SK-N-SH treated with all-trans-retinoic acid at 6 μM for 48 hours (cell line): ENCODE data around the gene ATL1.
"Not testable (repeated sequence)": the region's sequence is repeated elsewhere in the genome, so short reads cannot be mapped to it uniquely, and the experiment has no call there.

ENCODE experiments used
- ATAC-seq: fragments of 200-7000 bp; cut with Tn5 transposase; 3 replicates; pipeline ENCODE4 v1.9.1; 2020; ENCODE audit warnings: mild to moderate bottlenecking, moderate library complexity
- ARNTL ChIP-seq: fragments of 450-650 bp; formaldehyde crosslinking; IDR thresholded peaks from 2 replicates; pipeline ENCODE4 v1.5.0; 2020; ENCODE audit warnings: low read depth, mild to moderate bottlenecking, moderate library complexity, borderline replicate concordance
- BACH2 ChIP-seq: fragments of 250-450 bp; sonication (Bioruptor Pico); IDR thresholded peaks from 2 replicates; pipeline ENCODE4 v1.9.0; 2021; ENCODE audit warnings: mild to moderate bottlenecking, borderline replicate concordance
- CSDC2 ChIP-seq: fragments of 250-450 bp; sonication (Bioruptor Pico); IDR thresholded peaks from 2 replicates; pipeline ENCODE4 v1.5.0; 2020; ENCODE audit warnings: mild to moderate bottlenecking, moderate library complexity
- ESRRG ChIP-seq: fragments of 250-450 bp; sonication (Bioruptor Pico); IDR thresholded peaks from 2 replicates; pipeline ENCODE4 v1.6.1; 2021; ENCODE audit warnings: mild to moderate bottlenecking
- GLIS3 ChIP-seq: fragments of 250-450 bp; sonication (Bioruptor Pico); IDR thresholded peaks from 2 replicates; pipeline ENCODE4 v1.5.0; 2020; ENCODE audit warnings: mild to moderate bottlenecking, moderate library complexity
- ISL1 ChIP-seq: fragments of 250-450 bp; sonication (Bioruptor Pico); IDR thresholded peaks from 2 replicates; pipeline ENCODE4 v2.1.2; 2022; ENCODE audit warnings: mild to moderate bottlenecking, moderate library complexity
- OSR1 ChIP-seq: fragments of 250-450 bp; sonication (Bioruptor Pico); IDR thresholded peaks from 2 replicates; pipeline ENCODE4 v1.8.0; 2022; ENCODE audit warnings: moderate library complexity, mild to moderate bottlenecking, inconsistent platforms
- PPARA ChIP-seq: fragments of 250-450 bp; sonication (Bioruptor Pico); IDR thresholded peaks from 2 replicates; pipeline ENCODE4 v1.5.0; 2020; ENCODE audit warnings: mild to moderate bottlenecking, borderline replicate concordance
- RARB ChIP-seq: fragments of 250-450 bp; sonication (Bioruptor Pico); IDR thresholded peaks from 2 replicates; pipeline ENCODE4 v1.8.0; 2021; ENCODE audit warnings: mild to moderate bottlenecking, moderate library complexity
- SNAI2 ChIP-seq: fragments of 250-450 bp; sonication (Bioruptor Pico); IDR thresholded peaks from 2 replicates; pipeline ENCODE4 v1.5.0; 2020; ENCODE audit warnings: mild to moderate bottlenecking, moderate library complexity
- TCF4 ChIP-seq: fragments of 250-450 bp; sonication (Bioruptor Pico); IDR thresholded peaks from 2 replicates; pipeline ENCODE4 v1.8.0; 2021; ENCODE audit warnings: mild to moderate bottlenecking, moderate library complexity, borderline replicate concordance
- TOX ChIP-seq: fragments of 250-450 bp; sonication (Bioruptor Pico); IDR thresholded peaks from 2 replicates; pipeline ENCODE4 v1.8.0; 2021; ENCODE audit warnings: mild to moderate bottlenecking, moderate library complexity, borderline replicate concordance
- ZC3H10 ChIP-seq: fragments of 250-450 bp; sonication (Bioruptor Pico); IDR thresholded peaks from 2 replicates; pipeline ENCODE4 v1.5.1; 2021; ENCODE audit warnings: mild to moderate bottlenecking, moderate library complexity
- ZFP30 ChIP-seq: fragments of 450-650 bp; formaldehyde crosslinking; IDR thresholded peaks from 2 replicates; pipeline ENCODE4 v1.5.0; 2022; ENCODE audit warnings: mild to moderate bottlenecking, moderate library complexity
- ZNF565 ChIP-seq: fragments of 450-650 bp; formaldehyde crosslinking; conservative IDR thresholded peaks from 2 replicates; pipeline ENCODE4 v1.5.0; 2020; ENCODE audit warnings: low read depth, mild to moderate bottlenecking, moderate library complexity
- ZNF70 ChIP-seq: fragments of 450-650 bp; formaldehyde crosslinking; IDR thresholded peaks from 2 replicates; pipeline ENCODE4 v1.5.0; 2020; ENCODE audit warnings: mild to moderate bottlenecking, moderate library complexity
- TF ChIP-seq, protein P1 (sequence below): fragments of 250-450 bp; sonication (Bioruptor Pico); IDR thresholded peaks from 2 replicates; pipeline ENCODE4 v1.5.1; 2020; ENCODE audit warnings: low read depth, mild to moderate bottlenecking, moderate library complexity
- TF ChIP-seq, protein P2 (sequence below): fragments of 250-450 bp; sonication (Bioruptor Pico); IDR thresholded peaks from 2 replicates; pipeline ENCODE4 v1.8.0; 2021; ENCODE audit warnings: low read depth, mild to moderate bottlenecking, moderate library complexity, borderline replicate concordance
- TF ChIP-seq, protein P3 (sequence below): fragments of 250-450 bp; sonication (Bioruptor Pico); IDR thresholded peaks from 2 replicates; pipeline ENCODE4 v1.8.0; 2020; ENCODE audit warnings: mild to moderate bottlenecking, moderate library complexity, borderline replicate concordance
- TF ChIP-seq, protein P4 (sequence below): fragments of 250-450 bp; sonication (Bioruptor Pico); IDR thresholded peaks from 2 replicates; pipeline ENCODE4 v1.5.1; 2021; ENCODE audit warnings: mild to moderate bottlenecking, moderate library complexity

ATL1 gene

DNA sequence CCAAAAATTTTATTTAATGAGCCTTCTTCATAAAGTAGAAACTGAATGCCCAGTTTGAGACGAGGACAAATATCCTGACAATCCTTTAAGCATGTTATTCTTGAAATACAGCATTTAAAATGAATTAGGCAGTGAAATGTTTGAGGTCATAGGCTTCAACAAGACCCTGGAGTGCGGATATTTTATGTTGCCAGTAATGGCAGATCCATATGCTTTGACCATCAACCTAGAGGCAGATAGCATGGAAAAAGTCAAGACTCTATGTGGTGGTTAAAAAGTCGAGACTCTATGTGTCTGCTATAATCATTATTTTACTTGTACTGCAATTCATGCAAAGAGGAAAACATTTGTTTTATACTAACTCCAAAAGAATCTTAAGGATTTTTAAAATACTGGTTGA lies 25.5 kb upstream of the ATL1 start:
- no peak for ATAC-seq
- TF ChIP-seq ZNF70 (no peak), PPARA (no peak), SNAI2 (no peak), BACH2 (CRISPR knock-in tag) (no peak), TCF4 (CRISPR knock-in tag) (no peak), TOX (CRISPR knock-in tag) (no peak), ZNF565 (CRISPR knock-in tag) (no peak), ZFP30 (CRISPR knock-in tag) (no peak), ARNTL (CRISPR knock-in tag) (no peak), ISL1 (CRISPR knock-in tag) (no peak)
- TF ChIP-seq, protein P1, sequence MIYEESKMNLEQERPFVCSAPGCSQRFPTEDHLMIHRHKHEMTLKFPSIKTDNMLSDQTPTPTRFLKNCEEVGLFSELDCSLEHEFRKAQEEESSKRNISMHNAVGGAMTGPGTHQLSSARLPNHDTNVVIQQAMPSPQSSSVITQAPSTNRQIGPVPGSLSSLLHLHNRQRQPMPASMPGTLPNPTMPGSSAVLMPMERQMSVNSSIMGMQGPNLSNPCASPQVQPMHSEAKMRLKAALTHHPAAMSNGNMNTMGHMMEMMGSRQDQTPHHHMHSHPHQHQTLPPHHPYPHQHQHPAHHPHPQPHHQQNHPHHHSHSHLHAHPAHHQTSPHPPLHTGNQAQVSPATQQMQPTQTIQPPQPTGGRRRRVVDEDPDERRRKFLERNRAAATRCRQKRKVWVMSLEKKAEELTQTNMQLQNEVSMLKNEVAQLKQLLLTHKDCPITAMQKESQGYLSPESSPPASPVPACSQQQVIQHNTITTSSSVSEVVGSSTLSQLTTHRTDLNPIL (CRISPR knock-in tag), result no peak
- TF ChIP-seq, protein P2, sequence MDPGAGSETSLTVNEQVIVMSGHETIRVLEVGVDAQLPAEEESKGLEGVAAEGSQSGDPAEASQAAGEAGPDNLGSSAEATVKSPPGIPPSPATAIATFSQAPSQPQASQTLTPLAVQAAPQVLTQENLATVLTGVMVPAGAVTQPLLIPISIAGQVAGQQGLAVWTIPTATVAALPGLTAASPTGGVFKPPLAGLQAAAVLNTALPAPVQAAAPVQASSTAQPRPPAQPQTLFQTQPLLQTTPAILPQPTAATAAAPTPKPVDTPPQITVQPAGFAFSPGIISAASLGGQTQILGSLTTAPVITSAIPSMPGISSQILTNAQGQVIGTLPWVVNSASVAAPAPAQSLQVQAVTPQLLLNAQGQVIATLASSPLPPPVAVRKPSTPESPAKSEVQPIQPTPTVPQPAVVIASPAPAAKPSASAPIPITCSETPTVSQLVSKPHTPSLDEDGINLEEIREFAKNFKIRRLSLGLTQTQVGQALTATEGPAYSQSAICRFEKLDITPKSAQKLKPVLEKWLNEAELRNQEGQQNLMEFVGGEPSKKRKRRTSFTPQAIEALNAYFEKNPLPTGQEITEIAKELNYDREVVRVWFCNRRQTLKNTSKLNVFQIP, result no peak
- TF ChIP-seq, protein P3, sequence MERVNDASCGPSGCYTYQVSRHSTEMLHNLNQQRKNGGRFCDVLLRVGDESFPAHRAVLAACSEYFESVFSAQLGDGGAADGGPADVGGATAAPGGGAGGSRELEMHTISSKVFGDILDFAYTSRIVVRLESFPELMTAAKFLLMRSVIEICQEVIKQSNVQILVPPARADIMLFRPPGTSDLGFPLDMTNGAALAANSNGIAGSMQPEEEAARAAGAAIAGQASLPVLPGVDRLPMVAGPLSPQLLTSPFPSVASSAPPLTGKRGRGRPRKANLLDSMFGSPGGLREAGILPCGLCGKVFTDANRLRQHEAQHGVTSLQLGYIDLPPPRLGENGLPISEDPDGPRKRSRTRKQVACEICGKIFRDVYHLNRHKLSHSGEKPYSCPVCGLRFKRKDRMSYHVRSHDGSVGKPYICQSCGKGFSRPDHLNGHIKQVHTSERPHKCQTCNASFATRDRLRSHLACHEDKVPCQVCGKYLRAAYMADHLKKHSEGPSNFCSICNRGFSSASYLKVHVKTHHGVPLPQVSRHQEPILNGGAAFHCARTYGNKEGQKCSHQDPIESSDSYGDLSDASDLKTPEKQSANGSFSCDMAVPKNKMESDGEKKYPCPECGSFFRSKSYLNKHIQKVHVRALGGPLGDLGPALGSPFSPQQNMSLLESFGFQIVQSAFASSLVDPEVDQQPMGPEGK (CRISPR knock-in tag), result no peak
- TF ChIP-seq, protein P4, sequence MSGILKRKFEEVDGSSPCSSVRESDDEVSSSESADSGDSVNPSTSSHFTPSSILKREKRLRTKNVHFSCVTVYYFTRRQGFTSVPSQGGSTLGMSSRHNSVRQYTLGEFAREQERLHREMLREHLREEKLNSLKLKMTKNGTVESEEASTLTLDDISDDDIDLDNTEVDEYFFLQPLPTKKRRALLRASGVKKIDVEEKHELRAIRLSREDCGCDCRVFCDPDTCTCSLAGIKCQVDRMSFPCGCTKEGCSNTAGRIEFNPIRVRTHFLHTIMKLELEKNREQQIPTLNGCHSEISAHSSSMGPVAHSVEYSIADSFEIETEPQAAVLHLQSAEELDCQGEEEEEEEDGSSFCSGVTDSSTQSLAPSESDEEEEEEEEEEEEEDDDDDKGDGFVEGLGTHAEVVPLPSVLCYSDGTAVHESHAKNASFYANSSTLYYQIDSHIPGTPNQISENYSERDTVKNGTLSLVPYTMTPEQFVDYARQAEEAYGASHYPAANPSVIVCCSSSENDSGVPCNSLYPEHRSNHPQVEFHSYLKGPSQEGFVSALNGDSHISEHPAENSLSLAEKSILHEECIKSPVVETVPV (CRISPR knock-in tag), result no peak

DNA sequence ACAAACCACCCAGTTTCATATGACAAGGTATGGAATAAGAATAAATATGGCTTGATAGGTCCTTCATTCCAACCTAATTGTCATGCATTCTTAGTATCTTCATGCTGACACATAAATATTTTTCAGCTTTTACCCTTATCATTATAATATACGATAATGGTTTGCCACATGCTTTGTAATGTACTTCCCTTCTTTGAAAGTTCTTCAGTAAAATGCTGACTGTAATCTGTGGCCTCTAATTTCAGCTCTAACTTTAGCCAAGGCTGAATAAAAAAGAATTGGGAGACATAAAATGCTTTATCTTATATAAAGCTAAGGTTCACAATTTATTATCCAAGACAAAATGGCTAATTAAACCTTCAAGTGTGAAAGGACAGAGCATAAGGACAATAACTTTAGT lies 24.9 kb upstream of the ATL1 start:
- ATAC-seq, result no peak
- TF ChIP-seq ESRRG (CRISPR knock-in tag) (no peak), ZFP30 (CRISPR knock-in tag) (no peak), CSDC2 (no peak), BACH2 (CRISPR knock-in tag) (no peak), ARNTL (CRISPR knock-in tag) (no peak), OSR1 (CRISPR knock-in tag) (no peak), GLIS3 (CRISPR knock-in tag) (no peak), RARB (CRISPR knock-in tag) (no peak), PPARA (no peak), ISL1 (CRISPR knock-in tag) (no peak), ZNF565 (CRISPR knock-in tag) (no peak)
- TF ChIP-seq, protein P3 (CRISPR knock-in tag), result no peak
- TF ChIP-seq, protein P1 (CRISPR knock-in tag), result no peak

DNA sequence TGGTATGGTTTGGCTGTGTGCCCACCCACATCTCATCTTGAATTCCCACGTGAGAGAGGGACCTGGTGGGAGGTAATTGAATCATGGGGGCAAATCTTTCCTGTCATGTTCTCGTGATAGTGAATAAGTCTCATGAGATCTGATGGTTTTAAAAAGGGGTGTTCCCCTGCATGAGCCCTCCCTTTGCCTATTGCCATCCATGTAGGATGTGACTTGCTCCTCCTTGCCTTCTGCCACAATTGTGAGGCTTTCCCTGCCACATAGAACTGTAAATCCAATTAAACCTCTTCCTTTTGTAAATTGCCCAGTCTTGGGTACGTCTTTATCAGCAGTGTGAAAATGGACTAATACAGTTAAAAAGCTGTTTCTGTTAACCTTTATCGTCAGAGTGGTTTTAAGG lies 21.9 kb upstream of the ATL1 start:
- ATAC-seq, result not testable (repeated sequence)

DNA sequence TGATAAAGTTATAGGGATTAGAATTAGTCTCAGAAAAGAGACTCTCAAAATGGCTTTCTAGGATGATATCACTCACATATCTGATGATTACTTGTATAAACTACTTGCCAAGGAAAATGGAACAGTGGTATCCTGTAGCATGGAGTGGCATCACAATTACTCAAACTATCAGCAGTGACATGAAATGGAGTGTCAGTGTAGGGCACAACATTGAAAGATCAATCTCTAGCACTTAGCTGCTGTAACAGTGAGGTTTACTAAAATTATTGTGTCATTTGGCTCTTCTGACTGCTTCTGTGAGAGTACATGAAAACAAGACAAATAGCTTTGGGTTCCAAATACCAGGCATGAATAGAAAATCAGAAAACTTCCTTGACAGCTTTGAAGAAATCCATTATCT lies 20.9 kb upstream of the ATL1 start:
- TF ChIP-seq ZFP30 (CRISPR knock-in tag) (no peak), ISL1 (CRISPR knock-in tag) (no peak), ZC3H10 (CRISPR knock-in tag) (no peak), OSR1 (CRISPR knock-in tag) (no peak), GLIS3 (CRISPR knock-in tag) (no peak)
- no peak for ATAC-seq
